GM13976 (cell line): Measurements from ENCODE around the gene RPP38.
A peak's percentile ranks its signal among the peaks of the same experiment; 100 is the strongest.

ENCODE experiments used
- DNase-seq: peaks from one replicate; pipeline ENCODE4 v3.0.0; 2012; ENCODE audit warnings: low spot score
- in situ Hi-C: fragments of 300-500 bp; cut with MboI; formaldehyde crosslinking; loops from one replicate; pipeline ENCODE4 v1.12.0; 2022; ENCODE audit warnings: low sequenced_read_pairs, mixed read lengths, inconsistent platforms; ENCODE audit not compliant: unreplicated experiment
- TF ChIP-seq, protein P1 (sequence below): IDR thresholded peaks from 2 replicates; pipeline ENCODE4 v1.5.1; 2012; ENCODE audit warnings: borderline replicate concordance, mild to moderate bottlenecking; ENCODE audit not compliant: insufficient read depth; ENCODE audit errors: extremely low read depth, missing control alignments, control extremely low read depth

The RPP38 gene

DNA sequence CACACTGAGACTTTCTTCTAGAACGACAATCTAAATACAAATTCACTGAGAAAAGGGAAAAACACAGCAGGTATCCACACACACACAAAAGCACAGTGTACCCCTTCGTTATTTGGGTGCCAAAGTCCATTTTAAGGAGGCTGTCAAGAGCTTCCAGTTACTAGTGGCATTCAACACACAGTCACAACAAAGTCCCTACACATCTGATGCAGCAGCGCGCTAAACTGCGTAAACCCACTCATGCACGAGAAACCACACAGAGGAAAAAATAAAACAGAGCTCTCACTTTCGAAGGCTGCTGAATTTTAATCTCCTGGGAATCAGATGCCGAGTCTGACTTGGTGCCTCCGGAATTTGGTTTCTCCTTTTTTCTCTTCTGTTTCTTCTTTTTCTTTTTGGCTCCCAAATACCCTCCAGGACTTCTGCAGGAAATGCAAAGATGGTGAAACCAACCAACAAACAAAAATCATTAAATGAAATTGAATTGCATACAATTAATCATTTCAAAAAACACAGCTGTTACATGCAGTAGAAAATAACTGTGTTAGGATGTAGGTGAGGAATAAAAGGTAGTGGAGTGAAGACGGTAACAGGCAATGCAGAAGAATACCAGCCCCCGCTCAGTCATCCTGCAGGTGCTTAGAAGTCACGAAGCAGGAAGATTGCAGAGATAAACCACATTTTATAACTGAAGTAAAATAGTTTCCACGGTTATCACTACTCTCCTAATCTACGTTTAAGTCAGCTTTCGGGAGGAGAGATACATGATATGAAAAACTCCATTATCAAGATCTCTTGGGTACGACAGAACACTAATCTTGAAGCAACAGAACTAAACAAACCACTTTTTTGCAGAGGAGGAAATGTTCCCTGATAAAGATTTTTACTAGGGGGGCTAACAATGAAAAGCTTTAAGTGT is 44.2 kb downstream of the RPP38 start:
- in situ Hi-C loops, result no loop called here
- TF ChIP-seq, protein P1, sequence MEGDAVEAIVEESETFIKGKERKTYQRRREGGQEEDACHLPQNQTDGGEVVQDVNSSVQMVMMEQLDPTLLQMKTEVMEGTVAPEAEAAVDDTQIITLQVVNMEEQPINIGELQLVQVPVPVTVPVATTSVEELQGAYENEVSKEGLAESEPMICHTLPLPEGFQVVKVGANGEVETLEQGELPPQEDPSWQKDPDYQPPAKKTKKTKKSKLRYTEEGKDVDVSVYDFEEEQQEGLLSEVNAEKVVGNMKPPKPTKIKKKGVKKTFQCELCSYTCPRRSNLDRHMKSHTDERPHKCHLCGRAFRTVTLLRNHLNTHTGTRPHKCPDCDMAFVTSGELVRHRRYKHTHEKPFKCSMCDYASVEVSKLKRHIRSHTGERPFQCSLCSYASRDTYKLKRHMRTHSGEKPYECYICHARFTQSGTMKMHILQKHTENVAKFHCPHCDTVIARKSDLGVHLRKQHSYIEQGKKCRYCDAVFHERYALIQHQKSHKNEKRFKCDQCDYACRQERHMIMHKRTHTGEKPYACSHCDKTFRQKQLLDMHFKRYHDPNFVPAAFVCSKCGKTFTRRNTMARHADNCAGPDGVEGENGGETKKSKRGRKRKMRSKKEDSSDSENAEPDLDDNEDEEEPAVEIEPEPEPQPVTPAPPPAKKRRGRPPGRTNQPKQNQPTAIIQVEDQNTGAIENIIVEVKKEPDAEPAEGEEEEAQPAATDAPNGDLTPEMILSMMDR, result no peak
- DNase-seq, result peak; percentile 66

DNA sequence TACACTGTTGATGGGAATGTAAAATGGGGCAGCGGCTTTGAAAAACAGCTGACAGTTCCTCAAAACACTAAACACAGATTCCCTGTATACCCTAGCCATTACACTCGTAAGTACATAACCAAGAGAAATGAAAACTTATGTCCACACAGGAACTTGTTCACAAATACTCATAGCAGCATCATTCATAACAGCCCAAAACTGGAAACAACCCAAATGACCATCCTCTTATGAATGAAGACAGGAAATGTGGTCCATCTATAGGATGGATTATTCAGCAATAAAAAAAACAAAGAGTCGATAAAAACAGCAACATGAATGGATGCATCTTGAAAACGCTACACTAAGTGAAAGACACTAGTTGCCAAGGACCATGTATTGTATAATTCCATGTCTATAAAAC is 47.6 kb downstream of the RPP38 start:
- in situ Hi-C loops, result no loop called here
- TF ChIP-seq, protein P1, result no peak
- DNase-seq, result no peak

DNA sequence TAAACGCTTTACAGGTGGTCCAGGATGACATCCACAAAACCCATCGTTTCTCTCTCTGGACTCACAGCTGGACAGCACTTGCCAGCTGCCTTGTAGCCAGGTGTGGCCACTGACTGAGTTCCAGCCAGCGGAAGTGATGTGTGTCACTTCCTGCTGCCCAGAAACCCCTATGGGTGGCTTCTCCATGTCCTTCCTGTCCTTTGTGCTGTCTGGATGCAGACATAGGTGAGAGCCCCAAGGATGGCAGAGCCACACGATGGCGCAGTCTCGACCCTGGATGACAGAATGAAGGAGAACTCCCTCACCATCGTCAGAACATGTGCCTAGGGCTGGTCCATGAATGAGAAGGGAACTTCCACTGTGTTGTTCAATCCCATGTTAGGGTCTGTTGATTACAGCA is 49.2 kb downstream of the RPP38 start:
- TF ChIP-seq, protein P1, result no peak
- no peak for DNase-seq
- in situ Hi-C loops, result no loop called here

DNA sequence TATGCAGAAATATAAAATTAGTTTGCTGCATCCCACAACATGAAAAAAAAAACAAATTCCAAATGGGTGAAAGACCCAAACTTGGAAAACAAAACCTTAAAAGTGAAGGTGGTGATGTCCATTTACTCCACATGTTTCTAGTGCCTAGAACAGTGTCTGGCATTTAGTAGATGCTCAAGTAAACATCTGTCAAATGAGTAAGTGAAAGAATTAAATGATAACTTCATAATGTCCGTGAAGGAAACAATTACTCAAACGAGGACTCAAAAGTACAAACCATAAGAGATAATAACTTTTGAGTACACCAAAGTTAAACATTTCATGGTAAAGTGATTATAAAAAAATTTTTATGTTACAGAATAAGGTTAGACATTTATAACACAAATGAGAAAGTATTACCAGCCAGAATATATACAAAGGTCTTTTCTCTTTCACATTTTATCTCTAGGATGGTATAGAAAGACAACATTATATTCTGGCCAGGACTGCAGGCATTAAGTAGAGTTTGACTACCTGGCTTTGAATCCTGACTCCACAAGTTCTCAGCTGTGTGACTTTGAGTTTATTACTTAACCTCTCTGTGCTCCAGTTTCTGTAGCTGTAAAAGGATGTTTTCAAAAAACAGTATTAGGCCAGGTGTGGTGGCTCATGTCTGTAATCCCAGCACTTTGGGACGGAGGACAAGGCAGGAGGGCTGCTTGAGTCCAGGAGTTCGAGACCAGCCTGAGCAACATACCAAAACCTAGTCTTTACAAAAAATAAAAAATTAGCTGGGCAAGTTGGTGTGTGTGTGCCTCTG is 50.6 kb downstream of the RPP38 start:
- DNase-seq, result no peak
- in situ Hi-C loops, result no loop called here
- TF ChIP-seq, protein P1, result no peak

DNA sequence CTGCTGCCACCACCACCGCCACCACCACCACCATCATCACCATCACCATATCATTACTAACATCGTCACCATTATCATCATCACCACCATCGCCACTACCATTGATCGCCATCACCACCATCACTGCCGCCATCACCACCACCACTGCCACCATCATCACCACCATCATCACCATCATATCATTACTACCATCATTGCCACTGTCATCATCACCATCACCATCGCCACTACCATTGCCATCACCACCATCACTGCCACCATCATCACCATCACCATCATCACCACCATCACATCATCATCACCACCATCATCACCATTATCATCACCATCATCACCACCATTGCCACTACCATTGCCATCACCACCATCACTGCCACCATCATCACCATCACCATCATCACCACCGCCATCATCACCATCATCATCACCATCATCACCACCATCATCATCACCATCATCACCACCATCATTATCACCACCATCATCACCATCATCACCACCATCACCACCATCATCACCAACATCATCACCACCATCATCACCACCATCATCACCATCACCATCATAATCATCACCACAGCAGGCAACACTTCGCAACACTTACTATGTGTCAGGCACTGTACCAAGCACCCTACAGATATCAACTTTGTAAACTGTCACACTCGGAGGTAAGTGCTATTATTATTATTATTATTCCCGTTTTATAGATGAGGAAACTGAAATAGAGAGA is 52.1 kb downstream of the RPP38 start:
- DNase-seq, result no peak
- in situ Hi-C loops, result no loop called here
- TF ChIP-seq, protein P1, result no peak

DNA sequence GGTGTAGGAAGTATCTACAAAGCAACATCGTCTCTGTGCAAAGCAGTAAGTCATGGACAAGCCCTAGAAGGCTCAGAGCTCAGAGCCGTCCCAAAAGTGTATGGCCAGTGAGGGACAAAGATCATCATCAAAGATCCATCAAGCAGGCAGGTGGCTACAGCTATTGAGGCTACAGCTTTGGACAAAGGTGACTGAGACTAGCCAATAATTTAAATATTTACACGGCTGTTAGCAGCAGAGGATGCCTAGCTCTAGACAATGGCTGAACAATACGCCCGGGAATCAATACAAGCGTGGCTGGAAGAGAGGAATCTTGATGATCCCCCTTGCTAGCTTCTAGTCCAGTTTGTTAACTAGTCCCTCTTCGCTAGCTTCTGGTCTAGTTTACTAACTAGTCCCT is 53.4 kb downstream of the RPP38 start:
- DNase-seq, result no peak
- TF ChIP-seq, protein P1, result no peak
- in situ Hi-C loops, result no loop called here
